Lower leg skin (tissue), 3 donors: ENCODE data around the gene CACNA1B.

Experiments used
- CTCF ChIP-seq, 3 donors: fragments of 450-650 bp; IDR thresholded peaks; one replicate each; pipeline ENCODE4 v1.5.1; 2016; ENCODE audit warnings: antibody characterized with exemption in 3 of 3, mild to moderate bottlenecking in 3 of 3, moderate library complexity in 2 of 3
- POLR2A ChIP-seq, 2 donors: fragments of 450-650 bp; IDR thresholded peaks; one replicate each; pipeline ENCODE4 v1.6.1; 2016 to 2017; ENCODE audit warnings: antibody characterized with exemption in 2 of 2, mild to moderate bottlenecking in 1 of 2, moderate library complexity in 1 of 2

DNA sequence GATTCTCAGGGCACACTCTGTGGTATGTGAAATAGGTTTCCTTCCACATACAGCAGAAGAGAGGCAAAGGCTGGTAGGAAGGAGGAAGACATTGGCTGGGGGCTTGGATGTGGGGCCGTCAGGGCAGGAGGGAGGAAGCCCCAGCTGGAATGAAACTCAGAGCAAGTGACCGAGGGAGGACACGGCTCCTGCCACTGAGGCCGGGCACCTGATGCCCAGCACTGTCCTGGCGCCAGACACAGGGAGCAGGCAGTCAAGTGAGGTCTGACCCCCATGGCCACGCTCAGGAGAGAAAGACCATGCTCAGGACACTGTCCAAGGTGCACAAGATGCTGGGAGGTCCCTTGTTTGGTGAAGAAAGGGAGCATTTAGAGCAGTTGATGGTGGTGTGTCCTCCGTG lies 245.5 kb downstream of the CACNA1B start:
- TF ChIP-seq CTCF (IDR thresholded peaks at IDR 0.05) (no peak), POLR2A (IDR thresholded peaks at IDR 0.05) (no peak)
